ENCODE data around the gene GPC5.

Gene GPC5

GRCh38 chr13:91588541-91588940 is 190.1 kb downstream of the GPC5 start:
- DNase-seq (ENCODE audit: low spot score) = no peak
- FAIRE-seq = no peak

- FAIRE-seq (no peak), DNase-seq (ENCODE audit: low spot score) (no peak)
Observed at GRCh38 chr13:91592056-91593014, 193.9 kb downstream of the GPC5 start.

- FAIRE-seq (no peak), DNase-seq (ENCODE audit: low spot score) (no peak)
Observed at GRCh38 chr13:91593456-91593855, 195.0 kb downstream of the GPC5 start.

- FAIRE-seq = no peak
- DNase-seq (ENCODE audit: low spot score) = no peak
Observed at GRCh38 chr13:91594061-91594460, 195.6 kb downstream of the GPC5 start.

- DNase-seq (ENCODE audit: low spot score) = no peak
- FAIRE-seq = no peak
Observed at GRCh38 chr13:91595677-91596076, 197.3 kb downstream of the GPC5 start.

GRCh38 chr13:91596842-91597241 is 198.4 kb downstream of the GPC5 start:
- DNase-seq (ENCODE audit: low spot score) (no peak), FAIRE-seq (no peak)

- no peak for FAIRE-seq
- DNase-seq (ENCODE audit: low spot score) = no peak
Observed at GRCh38 chr13:91598655-91599054, 200.2 kb downstream of the GPC5 start.

GRCh38 chr13:91601273-91601672 is 202.9 kb downstream of the GPC5 start:
- DNase-seq (ENCODE audit: low spot score) (no peak), FAIRE-seq (no peak)

- DNase-seq (ENCODE audit: low spot score) = no peak
- FAIRE-seq = no peak
Observed at GRCh38 chr13:91601807-91602206, 203.4 kb downstream of the GPC5 start.

GRCh38 chr13:91609353-91609752 is 210.9 kb downstream of the GPC5 start:
- no peak for DNase-seq (ENCODE audit: low spot score)

GRCh38 chr13:91618315-91618714 is 219.9 kb downstream of the GPC5 start:
- DNase-seq (ENCODE audit: low spot score) (no peak), FAIRE-seq (no peak)

More at GRCh38 chr13:91609353-91609752, 210.9 kb downstream of the GPC5 start:
- FAIRE-seq = no peak

- FAIRE-seq = no peak
- no peak for DNase-seq (ENCODE audit: low spot score)
Observed at GRCh38 chr13:91620670-91621141, 222.3 kb downstream of the GPC5 start.

GRCh38 chr13:91621161-91621560 is 222.7 kb downstream of the GPC5 start:
- FAIRE-seq (no peak), DNase-seq (ENCODE audit: low spot score) (no peak)

- FAIRE-seq = no peak
Observed at GRCh38 chr13:91621963-91622362, 223.5 kb downstream of the GPC5 start.

GRCh38 chr13:91622778-91623550 is 224.5 kb downstream of the GPC5 start:
- FAIRE-seq (no peak), DNase-seq (ENCODE audit: low spot score) (no peak)

More at GRCh38 chr13:91621963-91622362, 223.5 kb downstream of the GPC5 start:
- no peak for DNase-seq (ENCODE audit: low spot score)

GRCh38 chr13:91627952-91628739 is 229.7 kb downstream of the GPC5 start:
- DNase-seq (ENCODE audit: low spot score) (no peak), FAIRE-seq (no peak)

GRCh38 chr13:91630946-91631345 is 232.5 kb downstream of the GPC5 start:
- FAIRE-seq (no peak), DNase-seq (ENCODE audit: low spot score) (no peak)

- DNase-seq (ENCODE audit: low spot score) = no peak
- FAIRE-seq = no peak
Observed at GRCh38 chr13:91632086-91632485, 233.7 kb downstream of the GPC5 start.

GRCh38 chr13:91639330-91639729 is 240.9 kb downstream of the GPC5 start:
- FAIRE-seq (no peak), DNase-seq (ENCODE audit: low spot score) (no peak)

GRCh38 chr13:91643394-91643793 is 245.0 kb downstream of the GPC5 start:
- no peak for FAIRE-seq
- no peak for DNase-seq (ENCODE audit: low spot score)

GRCh38 chr13:91644806-91645205 is 246.4 kb downstream of the GPC5 start:
- FAIRE-seq = no peak

More at GRCh38 chr13:91644806-91645205, 246.4 kb downstream of the GPC5 start:
- no peak for DNase-seq (ENCODE audit: low spot score)
